MM.1S (cell line): ENCODE data around the gene CNTFR.

Experiments used
- DNase-seq: peaks from one replicate; pipeline ENCODE4 v3.0.0-alpha.2; 2015
- H2AFZ ChIP-seq: fragments of 300-600 bp; sonication (generic); 2 replicates; pipeline ENCODE4 v1.6.0; 2016; ENCODE audit warnings: antibody characterized with exemption, low read length
- H3F3A ChIP-seq: fragments of 300-600 bp; sonication (generic); 2 replicates; pipeline ENCODE4 v1.6.1; 2016; ENCODE audit warnings: mild to moderate bottlenecking, antibody characterized with exemption, low read length, moderate library complexity, mixed read lengths; ENCODE audit not compliant: insufficient read depth
- H3K27ac ChIP-seq: fragments of 300-600 bp; sonication (generic); 2 replicates; pipeline ENCODE4 v1.5.1; 2016; ENCODE audit warnings: mild to moderate bottlenecking, low read length
- H3K27me3 ChIP-seq: fragments of 300-600 bp; sonication (generic); replicated peaks from 2 replicates; pipeline ENCODE4 v1.6.0; 2016; ENCODE audit warnings: low read length; ENCODE audit not compliant: insufficient read depth
- H3K36me3 ChIP-seq: fragments of 300-600 bp; sonication (generic); replicated peaks from 2 replicates; pipeline ENCODE4 v1.6.1; 2016; ENCODE audit warnings: mild to moderate bottlenecking, low read length, mixed read lengths; ENCODE audit not compliant: insufficient read depth
- H3K4me1 ChIP-seq: fragments of 300-600 bp; sonication (generic); 2 replicates; pipeline ENCODE4 v1.6.1; 2016; ENCODE audit warnings: low read length, mixed read lengths
- H3K4me2 ChIP-seq: fragments of 300-600 bp; sonication (generic); 2 replicates; pipeline ENCODE4 v1.6.0; 2016; ENCODE audit warnings: low read depth, low read length
- H3K4me3 ChIP-seq: fragments of 300-600 bp; sonication (generic); 2 replicates; pipeline ENCODE4 v1.5.1; 2016; ENCODE audit warnings: low read length, mixed read lengths
- H3K79me2 ChIP-seq: fragments of 300-600 bp; sonication (generic); 2 replicates; pipeline ENCODE4 v1.6.1; 2016; ENCODE audit warnings: mixed run types, low read length, mixed read lengths
- H3K9ac ChIP-seq: fragments of 300-600 bp; sonication (generic); 2 replicates; pipeline ENCODE4 v1.6.1; 2016; ENCODE audit warnings: low read length, mixed read lengths
- H3K9me2 ChIP-seq: fragments of 300-600 bp; sonication (generic); replicated peaks from 2 replicates; pipeline ENCODE4 v1.6.1; 2016; ENCODE audit warnings: mild to moderate bottlenecking, low read length, mixed read lengths; ENCODE audit not compliant: insufficient read depth
- H3K9me3 ChIP-seq: fragments of 300-600 bp; sonication (generic); replicated peaks from 2 replicates; pipeline ENCODE4 v1.6.1; 2016; ENCODE audit warnings: mild to moderate bottlenecking, low read length, mixed read lengths; ENCODE audit not compliant: insufficient read depth
- H4K20me1 ChIP-seq: fragments of 300-600 bp; sonication (generic); 2 replicates; pipeline ENCODE4 v1.6.1; 2016; ENCODE audit warnings: mild to moderate bottlenecking, low read length, moderate library complexity, mixed read lengths; ENCODE audit not compliant: insufficient read depth
- EZH2 ChIP-seq: fragments of 300-600 bp; sonication (generic); optimal IDR thresholded peaks from 2 replicates; pipeline ENCODE3; 2017; ENCODE audit warnings: low read depth, mild to moderate bottlenecking, antibody characterized with exemption, low read length, mixed read lengths
- EZH2phosphoT487 ChIP-seq: fragments of 300-600 bp; sonication (generic); IDR thresholded peaks from 2 replicates; pipeline ENCODE4 v1.6.1; 2018; ENCODE audit warnings: antibody characterized with exemption, low read length
- TF ChIP-seq, protein P1 (sequence below): fragments of 300-600 bp; sonication (generic); IDR thresholded peaks from 2 replicates; pipeline ENCODE4 v1.5.1; 2016; ENCODE audit warnings: antibody characterized with exemption, low read length, mixed read lengths

CNTFR gene

DNA sequence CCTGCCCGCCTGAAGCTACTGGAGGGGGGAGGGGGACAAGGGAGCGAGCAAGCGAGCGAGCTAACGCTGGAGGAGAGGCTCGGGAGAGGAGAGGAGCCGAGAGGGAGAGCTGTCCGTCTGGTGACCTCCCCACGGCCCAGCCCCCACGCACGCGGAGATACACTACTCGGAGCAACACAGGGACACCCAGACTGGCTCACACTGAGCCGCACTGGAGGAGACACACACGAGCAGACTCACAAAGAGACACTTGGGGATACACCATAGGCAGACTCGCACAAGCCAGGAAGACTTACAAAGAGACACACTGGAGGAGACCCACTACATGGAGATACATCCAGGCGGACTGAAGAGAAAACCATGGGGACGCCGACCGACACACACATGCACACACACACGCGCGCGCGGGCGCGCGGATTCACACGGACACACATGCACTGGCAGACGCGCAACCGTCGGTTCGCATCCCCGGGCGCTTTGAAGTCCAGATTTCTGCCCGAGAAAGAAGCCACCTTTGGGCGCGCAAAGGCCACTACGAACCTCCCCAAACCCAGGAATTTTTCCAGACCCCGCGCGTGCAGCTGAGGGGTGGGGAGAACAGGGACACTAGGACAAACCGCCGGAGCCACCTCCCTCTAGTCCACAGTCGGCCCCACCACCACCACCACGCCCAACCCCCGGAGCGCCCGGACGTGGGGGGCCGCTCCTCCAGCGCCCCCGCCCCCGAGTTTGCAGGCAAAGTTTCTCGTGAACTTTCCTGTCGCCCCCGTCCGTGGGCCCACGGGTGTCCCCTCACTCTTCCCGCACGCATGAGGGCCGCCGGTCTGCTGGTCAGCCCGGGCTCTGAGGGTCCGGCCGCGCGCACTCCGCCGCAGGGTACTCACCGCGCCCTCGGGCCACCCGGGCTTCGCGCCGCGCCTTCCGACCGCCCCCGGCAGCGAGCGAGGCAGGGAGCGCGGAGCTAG is 571 bp downstream of the CNTFR start:
- Histone ChIP-seq H3K36me3 (no peaks in the 10 kb centered on the region), H4K20me1 (no peaks in the 10 kb centered on the region), H3F3A (no peaks in the 10 kb centered on the region), H3K27ac (no peak overlapping the region), H3K79me2 (no peaks in the 10 kb centered on the region), H3K4me1 (0 out of 2 replicates have a peak, but pooled peaks cover 3% of the 10 kb centered on the region), H3K9me3 (no peaks in the 10 kb centered on the region), H3K9me2 (no peaks in the 10 kb centered on the region), H2AFZ (no peak overlapping the region), H3K4me2 (no peak overlapping the region), H3K9ac (no peak overlapping the region), H3K27me3 (peaks cover 94% of the 10 kb centered on the region), H3K4me3 (no peak overlapping the region)
- DNase-seq = no peak
- TF ChIP-seq, protein P1, sequence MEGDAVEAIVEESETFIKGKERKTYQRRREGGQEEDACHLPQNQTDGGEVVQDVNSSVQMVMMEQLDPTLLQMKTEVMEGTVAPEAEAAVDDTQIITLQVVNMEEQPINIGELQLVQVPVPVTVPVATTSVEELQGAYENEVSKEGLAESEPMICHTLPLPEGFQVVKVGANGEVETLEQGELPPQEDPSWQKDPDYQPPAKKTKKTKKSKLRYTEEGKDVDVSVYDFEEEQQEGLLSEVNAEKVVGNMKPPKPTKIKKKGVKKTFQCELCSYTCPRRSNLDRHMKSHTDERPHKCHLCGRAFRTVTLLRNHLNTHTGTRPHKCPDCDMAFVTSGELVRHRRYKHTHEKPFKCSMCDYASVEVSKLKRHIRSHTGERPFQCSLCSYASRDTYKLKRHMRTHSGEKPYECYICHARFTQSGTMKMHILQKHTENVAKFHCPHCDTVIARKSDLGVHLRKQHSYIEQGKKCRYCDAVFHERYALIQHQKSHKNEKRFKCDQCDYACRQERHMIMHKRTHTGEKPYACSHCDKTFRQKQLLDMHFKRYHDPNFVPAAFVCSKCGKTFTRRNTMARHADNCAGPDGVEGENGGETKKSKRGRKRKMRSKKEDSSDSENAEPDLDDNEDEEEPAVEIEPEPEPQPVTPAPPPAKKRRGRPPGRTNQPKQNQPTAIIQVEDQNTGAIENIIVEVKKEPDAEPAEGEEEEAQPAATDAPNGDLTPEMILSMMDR = no peak
- TF ChIP-seq EZH2 (no peak), EZH2phosphoT487 (no peak)

DNA sequence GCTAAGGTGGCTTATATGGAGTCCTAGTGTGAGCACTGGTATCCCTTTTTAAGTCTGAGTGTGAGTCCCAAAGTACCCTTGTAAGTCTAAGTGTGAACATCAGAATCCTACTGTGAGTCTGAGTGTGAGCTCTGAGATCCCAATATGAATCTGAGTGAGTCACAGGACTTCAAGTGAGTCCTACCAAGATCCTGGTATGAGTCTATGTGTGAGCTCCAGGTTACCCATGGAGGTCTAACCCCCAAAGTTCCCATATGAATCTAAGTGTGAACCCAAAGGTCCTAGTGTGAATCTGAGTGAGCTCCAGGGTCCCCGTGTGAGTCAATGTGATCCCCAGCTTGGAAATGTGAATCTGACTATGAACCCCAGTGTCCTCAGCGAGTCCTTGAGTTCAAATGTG is 2.3 kb downstream of the CNTFR start:
- no peak overlapping the region for H3K4me3 ChIP-seq
- H3K9me3 ChIP-seq = no peaks in the 10 kb centered on the region
- no peak overlapping the region for H3K4me2 ChIP-seq
- no peak overlapping the region for H2AFZ ChIP-seq
- no peak overlapping the region for H3K9ac ChIP-seq
- H3K27ac ChIP-seq = no peak overlapping the region
- TF ChIP-seq EZH2phosphoT487 (no peak), EZH2 (no peak)
- no peaks in the 10 kb centered on the region for H3K79me2 ChIP-seq
- no peaks in the 10 kb centered on the region for H3K9me2 ChIP-seq
- 0 out of 2 replicates have a peak, but pooled peaks cover 3% of the 10 kb centered on the region for H3K4me1 ChIP-seq
- no peaks in the 10 kb centered on the region for H4K20me1 ChIP-seq
- no peaks in the 10 kb centered on the region for H3F3A ChIP-seq
- H3K27me3 ChIP-seq = peaks cover 90% of the 10 kb centered on the region
- DNase-seq = no peak
- no peaks in the 10 kb centered on the region for H3K36me3 ChIP-seq

DNA sequence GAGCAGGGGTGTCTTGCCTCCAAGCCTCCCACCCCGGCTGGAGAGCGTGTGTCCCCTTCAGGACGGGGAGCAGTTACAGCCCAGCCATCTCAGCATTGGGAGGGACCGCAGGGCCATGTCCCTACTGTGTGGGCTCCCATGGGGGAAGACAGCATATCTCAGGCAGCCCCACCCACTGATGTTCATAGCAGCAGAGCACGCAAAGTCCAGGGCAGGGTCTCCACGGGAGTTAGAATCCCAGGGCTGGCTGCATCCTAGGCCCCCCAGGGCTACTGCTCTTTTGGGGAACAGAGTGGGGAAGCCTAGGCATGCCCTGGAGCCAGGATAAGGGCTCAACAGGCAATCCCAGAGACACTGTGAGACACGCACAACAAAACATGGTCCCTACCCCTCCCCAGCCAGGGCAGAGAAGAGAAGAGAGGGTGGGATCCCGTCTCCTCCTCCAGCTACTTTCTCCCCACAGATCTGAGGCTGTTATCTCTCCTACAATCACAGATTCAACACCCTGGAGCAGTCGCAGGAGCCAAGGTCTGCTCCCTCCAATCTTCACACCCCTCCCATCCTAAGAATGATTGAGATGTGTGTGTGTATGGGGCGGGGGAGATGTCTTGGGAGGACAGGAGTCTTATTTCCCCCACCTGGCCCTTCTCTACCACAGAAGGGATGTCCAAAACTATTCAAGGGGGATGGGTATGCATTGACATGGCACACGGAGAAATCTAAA is 3.4 kb downstream of the CNTFR start:
- no peak overlapping the region for H3K4me2 ChIP-seq
- peaks cover 80% of the 10 kb centered on the region for H3K27me3 ChIP-seq
- TF ChIP-seq EZH2phosphoT487 = no peak
- TF ChIP-seq EZH2 = no peak
- TF ChIP-seq, protein P1 = no peak
- H3K27ac ChIP-seq = no peak overlapping the region
- no peak overlapping the region for H3K4me3 ChIP-seq
- no peaks in the 10 kb centered on the region for H3F3A ChIP-seq
- H3K9me3 ChIP-seq = no peaks in the 10 kb centered on the region
- no peaks in the 10 kb centered on the region for H3K9me2 ChIP-seq
- H3K79me2 ChIP-seq = no peaks in the 10 kb centered on the region
- no peaks in the 10 kb centered on the region for H4K20me1 ChIP-seq
- DNase-seq = no peak
- 0 out of 2 replicates have a peak, but pooled peaks cover 3% of the 10 kb centered on the region for H3K4me1 ChIP-seq
- H3K36me3 ChIP-seq = no peaks in the 10 kb centered on the region
- no peak overlapping the region for H3K9ac ChIP-seq
- no peak overlapping the region for H2AFZ ChIP-seq
